ENCODE results near the gene TAS2R3. TPM values are rescaled to one million over a fixed set of nuclear protein-coding genes. Genes with fewer than 3 reads are reported as not detected.
"Not testable (repeated sequence)": the region's sequence is repeated elsewhere in the genome, so short reads cannot be mapped to it uniquely, and the experiment has no call there.

TAS2R3 gene
- total RNA-seq, 3 donors from 2014 or later (not counting 1 experiment from before 2014, with no cell fraction given), result 0.79 TPM; not detected in 2

DNA sequence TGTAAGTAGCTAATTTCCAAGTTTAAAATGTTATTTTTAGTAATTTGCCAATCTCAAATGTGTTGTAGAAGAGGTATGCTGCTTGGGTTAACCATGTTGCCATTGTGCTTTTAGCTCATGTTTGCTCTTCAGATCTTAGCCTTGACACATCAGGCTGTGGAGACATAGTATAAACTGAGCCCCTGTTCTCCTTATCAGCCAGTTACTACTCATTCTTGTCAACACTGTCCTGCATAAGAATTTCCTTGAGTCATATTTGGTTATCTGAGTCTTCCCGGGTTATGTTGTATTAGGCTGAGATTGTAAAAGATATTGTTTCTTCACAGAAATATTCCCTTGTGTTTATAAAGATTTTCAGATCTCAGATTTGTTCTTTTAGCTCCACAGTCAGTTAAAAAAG lies 21.7 kb upstream of the TAS2R3 start:
- DNase-seq (no peak), ATAC-seq (no peak)
- Histone ChIP-seq H3K4me3 (ENCODE audit: low read length) (no peak overlapping the region), H3K27ac (ENCODE audit: low read length) (no peak overlapping the region), H3K27me3 (ENCODE audit: control insufficient read depth, insufficient read depth, low read length) (no peaks in the 10 kb centered on the region), H3K4me1 (ENCODE audit: control insufficient read depth, insufficient read depth, low read length) (peaks cover 4% of the 10 kb centered on the region), H3K36me3 (ENCODE audit: control insufficient read depth, insufficient read depth, low read length) (peaks cover 63% of the 10 kb centered on the region), H3K9me3 (ENCODE audit: control insufficient read depth, insufficient read depth, low read length) (no peaks in the 10 kb centered on the region)
- H3K36me3 Mint-ChIP-seq, result peaks cover 27% of the 10 kb centered on the region
- no peaks in the 10 kb centered on the region for H3K27me3 Mint-ChIP-seq (ENCODE audit: low read depth in 2 of 2)
- H3K9me3 Mint-ChIP-seq, result no peaks in the 10 kb centered on the region
- WGBS (ENCODE audit: insufficient coverage), result no CpG with 5 or more reads among the region's 1 CpG
- H3K4me3 Mint-ChIP-seq, result no peak overlapping the region
- H3K4me1 Mint-ChIP-seq, result peaks cover 39 to 41% of the 10 kb centered on the region in 2 donors
- TF ChIP-seq, protein P1, sequence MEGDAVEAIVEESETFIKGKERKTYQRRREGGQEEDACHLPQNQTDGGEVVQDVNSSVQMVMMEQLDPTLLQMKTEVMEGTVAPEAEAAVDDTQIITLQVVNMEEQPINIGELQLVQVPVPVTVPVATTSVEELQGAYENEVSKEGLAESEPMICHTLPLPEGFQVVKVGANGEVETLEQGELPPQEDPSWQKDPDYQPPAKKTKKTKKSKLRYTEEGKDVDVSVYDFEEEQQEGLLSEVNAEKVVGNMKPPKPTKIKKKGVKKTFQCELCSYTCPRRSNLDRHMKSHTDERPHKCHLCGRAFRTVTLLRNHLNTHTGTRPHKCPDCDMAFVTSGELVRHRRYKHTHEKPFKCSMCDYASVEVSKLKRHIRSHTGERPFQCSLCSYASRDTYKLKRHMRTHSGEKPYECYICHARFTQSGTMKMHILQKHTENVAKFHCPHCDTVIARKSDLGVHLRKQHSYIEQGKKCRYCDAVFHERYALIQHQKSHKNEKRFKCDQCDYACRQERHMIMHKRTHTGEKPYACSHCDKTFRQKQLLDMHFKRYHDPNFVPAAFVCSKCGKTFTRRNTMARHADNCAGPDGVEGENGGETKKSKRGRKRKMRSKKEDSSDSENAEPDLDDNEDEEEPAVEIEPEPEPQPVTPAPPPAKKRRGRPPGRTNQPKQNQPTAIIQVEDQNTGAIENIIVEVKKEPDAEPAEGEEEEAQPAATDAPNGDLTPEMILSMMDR (IDR thresholded peaks at IDR 0.05), result no peak
- peak overlapping the region in 1 of 2 donors; percentile 45 for H3K27ac Mint-ChIP-seq
- intact Hi-C loops (cut with micrococcal nuclease), result no loop called here

DNA sequence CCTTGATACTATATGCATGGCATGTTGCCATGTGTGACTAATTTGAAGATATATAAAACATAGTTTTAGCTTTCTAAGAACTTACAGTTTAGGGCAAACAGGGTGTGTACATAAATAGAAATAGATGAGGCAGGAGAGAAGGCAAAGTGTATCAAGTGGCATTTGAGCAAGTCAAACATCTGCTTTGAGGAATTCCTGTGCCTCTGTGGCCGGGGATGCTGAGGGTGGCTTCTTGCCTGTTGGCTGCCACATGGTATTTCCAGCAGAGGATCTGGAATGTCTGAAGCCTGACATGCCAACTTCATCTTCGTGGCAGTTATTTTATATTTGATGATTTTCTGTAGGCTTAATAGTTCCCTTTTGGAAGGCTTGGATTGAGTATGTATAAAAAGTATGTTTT lies 19.8 kb upstream of the TAS2R3 start:
- peaks cover 77% of the 10 kb centered on the region for H3K36me3 ChIP-seq (ENCODE audit: control insufficient read depth, insufficient read depth, low read length)
- intact Hi-C loops (cut with micrococcal nuclease), result no loop called here
- no peak for DNase-seq
- no peak for ATAC-seq
- no peak overlapping the region for H3K27ac ChIP-seq (ENCODE audit: low read length)
- Mint-ChIP-seq H3K27ac (peak overlapping the region in 1 of 2 donors; percentile 17), H3K9me3 (no peaks in the 10 kb centered on the region), H3K4me3 (no peak overlapping the region), H3K27me3 (ENCODE audit: low read depth in 2 of 2) (no peaks in the 10 kb centered on the region), H3K4me1 (peaks cover 23 to 24% of the 10 kb centered on the region in 2 donors), H3K36me3 (peaks cover 27% of the 10 kb centered on the region)
- H3K4me1 ChIP-seq (ENCODE audit: control insufficient read depth, insufficient read depth, low read length), result no peaks in the 10 kb centered on the region
- H3K27me3 ChIP-seq (ENCODE audit: control insufficient read depth, insufficient read depth, low read length), result no peaks in the 10 kb centered on the region
- H3K9me3 ChIP-seq (ENCODE audit: control insufficient read depth, insufficient read depth, low read length), result no peaks in the 10 kb centered on the region
- 95% methylated on average over 2 of the region's 2 CpGs for WGBS (ENCODE audit: insufficient coverage)
- no peak overlapping the region for H3K4me3 ChIP-seq (ENCODE audit: low read length)
- TF ChIP-seq, protein P1 (IDR thresholded peaks at IDR 0.05), result no peak

DNA sequence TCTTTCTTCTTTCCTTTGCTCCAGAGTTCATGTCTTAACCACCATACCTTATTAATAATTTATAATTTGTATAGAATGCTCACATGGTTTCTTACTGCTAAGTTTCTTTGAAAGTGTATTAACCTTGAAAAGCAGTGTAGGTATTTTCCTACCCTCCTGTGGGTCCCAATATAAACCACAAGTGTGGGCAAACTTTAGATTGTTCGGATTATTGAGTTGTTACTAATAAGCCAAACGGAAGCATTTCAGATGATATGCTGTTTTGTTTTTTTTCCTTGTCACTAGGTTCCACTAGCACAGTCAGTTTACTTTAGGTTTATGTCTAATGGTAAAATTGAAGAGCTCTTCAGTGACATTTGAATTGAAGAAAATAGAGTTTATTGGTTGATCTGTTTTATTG lies 15.5 kb upstream of the TAS2R3 start:
- intact Hi-C loops (cut with micrococcal nuclease), result no loop called here
- Histone ChIP-seq H3K36me3 (ENCODE audit: control insufficient read depth, insufficient read depth, low read length) (peaks cover 88% of the 10 kb centered on the region), H3K4me1 (ENCODE audit: control insufficient read depth, insufficient read depth, low read length) (no peaks in the 10 kb centered on the region), H3K9me3 (ENCODE audit: control insufficient read depth, insufficient read depth, low read length) (peaks cover 20% of the 10 kb centered on the region), H3K4me3 (ENCODE audit: low read length) (no peak overlapping the region), H3K27ac (ENCODE audit: low read length) (no peak overlapping the region), H3K27me3 (ENCODE audit: control insufficient read depth, insufficient read depth, low read length) (no peaks in the 10 kb centered on the region)
- H3K36me3 Mint-ChIP-seq, result peaks cover 46% of the 10 kb centered on the region
- no peak for ATAC-seq
- no peaks in the 10 kb centered on the region for H3K27me3 Mint-ChIP-seq (ENCODE audit: low read depth in 2 of 2)
- DNase-seq, result no peak
- no peaks in the 10 kb centered on the region for H3K4me1 Mint-ChIP-seq
- no peak overlapping the region for H3K27ac Mint-ChIP-seq
- peaks cover 2 to 10% of the 10 kb centered on the region in 2 donors for H3K9me3 Mint-ChIP-seq
- no peak overlapping the region for H3K4me3 Mint-ChIP-seq
- WGBS (ENCODE audit: insufficient coverage), result 94% methylated on average over 2 of the region's 2 CpGs
- TF ChIP-seq, protein P1 (IDR thresholded peaks at IDR 0.05), result no peak

DNA sequence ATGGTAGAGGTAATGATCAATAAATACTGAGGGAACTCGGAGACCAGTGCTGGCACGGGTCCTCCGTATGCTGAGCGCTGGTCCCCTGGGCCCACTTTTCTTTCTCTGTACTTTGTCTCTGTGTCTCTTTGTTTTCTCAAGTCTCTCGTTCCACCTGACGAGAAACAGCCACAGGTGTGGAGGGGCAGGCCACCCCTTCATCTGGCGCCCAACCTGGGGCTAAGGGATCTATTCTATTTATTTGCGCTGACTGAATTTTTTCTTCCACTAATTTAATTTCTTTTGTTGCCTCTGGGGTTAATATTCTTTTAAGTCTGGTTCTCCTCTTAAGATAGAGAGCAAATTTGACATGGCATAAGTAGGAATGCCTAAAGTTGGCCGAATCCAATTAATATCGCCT lies 12.0 kb upstream of the TAS2R3 start:
- peaks cover 0 to 11% of the 10 kb centered on the region in 2 donors for H3K4me1 Mint-ChIP-seq
- H3K4me3 Mint-ChIP-seq; H3K27ac Mint-ChIP-seq; H3K27me3 ChIP-seq (ENCODE audit: control insufficient read depth, insufficient read depth, low read length); intact Hi-C loops (cut with micrococcal nuclease); H3K4me3 ChIP-seq (ENCODE audit: low read length); DNase-seq; H3K27me3 Mint-ChIP-seq (ENCODE audit: low read depth in 2 of 2); H3K27ac ChIP-seq (ENCODE audit: low read length); H3K4me1 ChIP-seq (ENCODE audit: control insufficient read depth, insufficient read depth, low read length); ATAC-seq: not testable (repeated sequence)
- peaks cover 2 to 10% of the 10 kb centered on the region in 2 donors for H3K9me3 Mint-ChIP-seq
- peaks cover 51% of the 10 kb centered on the region for H3K36me3 Mint-ChIP-seq
- Histone ChIP-seq H3K36me3 (ENCODE audit: control insufficient read depth, insufficient read depth, low read length) (peaks cover 68% of the 10 kb centered on the region), H3K9me3 (ENCODE audit: control insufficient read depth, insufficient read depth, low read length) (peaks cover 20% of the 10 kb centered on the region)
- WGBS (ENCODE audit: insufficient coverage), result 98% methylated on average over 7 of the region's 10 CpGs

Data from natural killer cell (primary cell).